Esophagus (tissue), 2 donors: ENCODE measurements around the gene ABCG5. TPM values are rescaled to one million over a fixed set of nuclear protein-coding genes. Genes with fewer than 3 reads are reported as not detected.
A peak's percentile ranks its signal among the peaks of the same experiment; 100 is the strongest.

Source experiments
- H3K27ac ChIP-seq, 2 donors: one replicate each; pipeline ENCODE4 v1.5.1; 2013; ENCODE audit warnings: low read depth in 2 of 2, mild to moderate bottlenecking in 2 of 2, inconsistent platforms in 1 of 2, low read length in 1 of 2, moderate library complexity in 1 of 2
- H3K27me3 ChIP-seq, 2 donors: one replicate each; pipeline ENCODE4 v1.6.1; 2013; ENCODE audit warnings: low read length in 2 of 2, control low read depth in 1 of 2, mild to moderate bottlenecking in 1 of 2; ENCODE audit not compliant: insufficient read depth in 2 of 2, control insufficient read depth in 1 of 2
- H3K36me3 ChIP-seq, 2 donors: one replicate each; pipeline ENCODE4 v1.6.1; 2013; ENCODE audit warnings: low read length in 1 of 2; ENCODE audit not compliant: control insufficient read depth in 2 of 2, insufficient read depth in 2 of 2
- H3K4me1 ChIP-seq, 2 donors: one replicate each; pipeline ENCODE4 v1.6.1; 2013; ENCODE audit warnings: low read length in 1 of 2; ENCODE audit not compliant: control insufficient read depth in 2 of 2, insufficient read depth in 2 of 2
- H3K4me3 ChIP-seq, 2 donors: one replicate each; pipeline ENCODE4 v1.5.1; 2013; ENCODE audit warnings: low read length in 2 of 2, mild to moderate bottlenecking in 2 of 2, low read depth in 1 of 2, moderate library complexity in 1 of 2
- H3K9me3 ChIP-seq, 2 donors: one replicate each; pipeline ENCODE4 v1.6.1; 2013; ENCODE audit warnings: mild to moderate bottlenecking in 2 of 2, low read depth in 1 of 2, low read length in 1 of 2, moderate library complexity in 1 of 2; ENCODE audit not compliant: control insufficient read depth in 2 of 2, insufficient read depth in 1 of 2
- WGBS, 2 donors: extraction: QIAGEN DNeasy Blood & Tissue Kit; methylation state at CpG; one replicate each; pipeline ENCODE4 v1.1.7; 2013; 5-methylcytosine and 5-hydroxymethylcytosine counted together
- polyA plus RNA-seq, 2 donors: library from polyadenylated mRNA; stranded (reverse); fragments of 200-250 nt; gene quantifications; one replicate each; pipeline ENCODE4 v1.2.3, GENCODE V29; 2013
- donor health status: healthy with polysubstance abuse.
- donor health status: Bipolar disorder and iron deficiency.

ABCG5 gene
- polyA plus RNA-seq, 2 donors: 0.01 TPM; not detected in 1

- WGBS, 2 donors: 6 to 8% methylated on average over 49 to 54 of the region's 54 CpGs
- Histone ChIP-seq H3K27ac (no peak overlapping the region), H3K9me3 (no peaks in the 10 kb centered on the region), H3K27me3 (peaks cover 3 to 9% of the 10 kb centered on the region in 2 donors), H3K4me3 (peak overlapping the region; percentile 1 to 32), H3K36me3 (no peaks in the 10 kb centered on the region), H3K4me1 (peaks cover 0 to 6% of the 10 kb centered on the region in 2 donors)
Observed at GRCh38 chr2:43831543-43832294, 6.9 kb downstream of the ABCG5 start.

- WGBS, 2 donors: 94 to 95% methylated on average over 17 of the region's 17 CpGs
- Histone ChIP-seq H3K9me3 (peaks cover 0 to 3% of the 10 kb centered on the region in 2 donors), H3K4me1 (peaks cover 0 to 2% of the 10 kb centered on the region in 2 donors), H3K36me3 (no peaks in the 10 kb centered on the region), H3K27ac (no peak overlapping the region), H3K27me3 (peaks cover 3 to 9% of the 10 kb centered on the region in 2 donors), H3K4me3 (no peak overlapping the region)
Observed at GRCh38 chr2:43826305-43827250, 12.1 kb downstream of the ABCG5 start.

GRCh38 chr2:43825841-43826240 lies 12.8 kb downstream of the ABCG5 start:
- Histone ChIP-seq H3K9me3 (peaks cover 0 to 3% of the 10 kb centered on the region in 2 donors), H3K36me3 (no peaks in the 10 kb centered on the region), H3K4me3 (no peak overlapping the region), H3K4me1 (no peaks in the 10 kb centered on the region), H3K27me3 (peaks cover 0 to 4% of the 10 kb centered on the region in 2 donors), H3K27ac (no peak overlapping the region)
- WGBS, 2 donors: 71 to 74% methylated on average over 3 of the region's 3 CpGs

GRCh38 chr2:43824951-43825493 lies 13.6 kb downstream of the ABCG5 start:
- no peak overlapping the region for H3K4me3 ChIP-seq
- no peak overlapping the region for H3K27ac ChIP-seq
- H3K4me1 ChIP-seq: no peaks in the 10 kb centered on the region
- H3K9me3 ChIP-seq: peaks cover 0 to 3% of the 10 kb centered on the region in 2 donors
- WGBS, 2 donors: 81 to 87% methylated on average over 12 of the region's 12 CpGs
- peaks cover 0 to 1% of the 10 kb centered on the region in 2 donors for H3K27me3 ChIP-seq
- no peaks in the 10 kb centered on the region for H3K36me3 ChIP-seq

GRCh38 chr2:43824512-43824911 lies 14.1 kb downstream of the ABCG5 start:
- no peaks in the 10 kb centered on the region for H3K4me1 ChIP-seq
- H3K27me3 ChIP-seq: no peaks in the 10 kb centered on the region
- H3K27ac ChIP-seq: no peak overlapping the region
- H3K36me3 ChIP-seq: no peaks in the 10 kb centered on the region
- H3K9me3 ChIP-seq: peaks cover 0 to 3% of the 10 kb centered on the region in 2 donors
- WGBS, 2 donors: 81 to 82% methylated on average over 2 of the region's 2 CpGs
- H3K4me3 ChIP-seq: no peak overlapping the region

GRCh38 chr2:43823751-43824150 lies 14.9 kb downstream of the ABCG5 start:
- WGBS, 2 donors: 89 to 90% methylated on average over 11 of the region's 11 CpGs
- H3K27me3 ChIP-seq: no peaks in the 10 kb centered on the region
- H3K36me3 ChIP-seq: no peaks in the 10 kb centered on the region
- no peak overlapping the region for H3K4me3 ChIP-seq
- H3K4me1 ChIP-seq: no peaks in the 10 kb centered on the region
- H3K27ac ChIP-seq: no peak overlapping the region
- peaks cover 0 to 3% of the 10 kb centered on the region in 2 donors for H3K9me3 ChIP-seq

- H3K27ac ChIP-seq: no peak overlapping the region
- H3K4me1 ChIP-seq: no peaks in the 10 kb centered on the region
- no peak overlapping the region for H3K4me3 ChIP-seq
- WGBS, 2 donors: 79 to 80% methylated on average over 7 of the region's 7 CpGs
- H3K36me3 ChIP-seq: no peaks in the 10 kb centered on the region
- peaks cover 0 to 3% of the 10 kb centered on the region in 2 donors for H3K9me3 ChIP-seq
- H3K27me3 ChIP-seq: no peaks in the 10 kb centered on the region
Observed at GRCh38 chr2:43822839-43823238, 15.8 kb downstream of the ABCG5 start.

GRCh38 chr2:43819491-43820163 lies 19.0 kb downstream of the ABCG5 start:
- Histone ChIP-seq H3K4me1 (no peaks in the 10 kb centered on the region), H3K27ac (no peak overlapping the region), H3K9me3 (no peaks in the 10 kb centered on the region), H3K4me3 (no peak overlapping the region), H3K36me3 (no peaks in the 10 kb centered on the region), H3K27me3 (no peaks in the 10 kb centered on the region)
- WGBS, 2 donors: 71 to 77% methylated on average over 7 of the region's 7 CpGs

- no peak overlapping the region for H3K27ac ChIP-seq
- no peaks in the 10 kb centered on the region for H3K27me3 ChIP-seq
- H3K9me3 ChIP-seq: no peaks in the 10 kb centered on the region
- no peaks in the 10 kb centered on the region for H3K4me1 ChIP-seq
- 56 to 58% methylated on average over 5 of the region's 5 CpGs for WGBS, 2 donors
- no peak overlapping the region for H3K4me3 ChIP-seq
- H3K36me3 ChIP-seq: no peaks in the 10 kb centered on the region
Observed at GRCh38 chr2:43818761-43819160, 19.9 kb downstream of the ABCG5 start.
